Choroid plexus epithelial cell (primary cell): ENCODE results near the gene MKX.

Experiments used
- DNase-seq: peaks from one replicate; pipeline ENCODE4 v3.0.0-alpha.2; 2010; ENCODE audit warnings: low read depth
- H3K4me3 ChIP-seq: 2 replicates; pipeline ENCODE4 v1.5.1; 2011; ENCODE audit warnings: low read depth, mild to moderate bottlenecking, control low read depth, low read length, moderate library complexity
- CTCF ChIP-seq: conservative IDR thresholded peaks from 2 replicates; pipeline ENCODE4 v1.5.1; 2011; ENCODE audit warnings: low read depth, mild to moderate bottlenecking, control low read depth, inconsistent platforms, low read length, moderate library complexity

MKX gene

GRCh38 chr10:27745732-27746396 is at the start of gene MKX:
TSS of gene MKX (minus strand) at chr10:27745819. CDS start at chr10:27743415, 2,404 bp downstream.
- no peak for TF ChIP-seq CTCF
- no peak for DNase-seq
- H3K4me3 ChIP-seq = no peak within 1 kb of the TSS

- no peak overlapping the region for H3K4me3 ChIP-seq
- peak; percentile 18 for TF ChIP-seq CTCF
- DNase-seq = peak; percentile 11
Measured at GRCh38 chr10:27794157-27794556, 48.5 kb upstream of the MKX start.

- peak; percentile 1 for DNase-seq
- H3K4me3 ChIP-seq = no peak overlapping the region
- no peak for TF ChIP-seq CTCF
Measured at GRCh38 chr10:27792216-27792615, 46.6 kb upstream of the MKX start.

GRCh38 chr10:27784272-27784671 is 38.7 kb upstream of the MKX start:
- TF ChIP-seq CTCF = no peak
- DNase-seq = no peak
- no peak overlapping the region for H3K4me3 ChIP-seq

- DNase-seq = peak; percentile 44
- peak; percentile 51 for TF ChIP-seq CTCF
Measured at GRCh38 chr10:27783660-27784059, 38.0 kb upstream of the MKX start.

GRCh38 chr10:27779462-27780015 is 33.9 kb upstream of the MKX start:
- DNase-seq = no peak
- no peak for TF ChIP-seq CTCF

More at GRCh38 chr10:27783660-27784059, 38.0 kb upstream of the MKX start:
- no peak overlapping the region for H3K4me3 ChIP-seq

GRCh38 chr10:27774831-27775230 is 29.2 kb upstream of the MKX start:
- no peak for TF ChIP-seq CTCF
- no peak overlapping the region for H3K4me3 ChIP-seq
- no peak for DNase-seq

More at GRCh38 chr10:27779462-27780015, 33.9 kb upstream of the MKX start:
- no peak overlapping the region for H3K4me3 ChIP-seq
